ENCODE measurements around the gene CDKN2B.
A peak's percentile ranks its signal among the peaks of the same experiment; 100 is the strongest.

GRCh38 chr9:22008717-22009505 lies at the start of gene CDKN2B:
- TF ChIP-seq CTCF (conservative IDR thresholded peaks at IDR 0.05; ENCODE audit: low read depth in 2 of 2), result peak; percentile 86 to 88
- TF ChIP-seq EZH2phosphoT487 (IDR thresholded peaks at IDR 0.05; ENCODE audit: unreplicated experiment), result no peak
- no peak for TF ChIP-seq ZNF331 (CRISPR knock-in tag; IDR thresholded peaks at IDR 0.05; ENCODE audit: low read depth)
- TF ChIP-seq ETS1 (IDR thresholded peaks at IDR 0.05), result no peak
- TF ChIP-seq POLR2AphosphoS5 (IDR thresholded peaks at IDR 0.05; ENCODE audit: low read depth), result peak; percentile 68; the same call in 1 of the 2 replicates
- no peak for TF ChIP-seq EZH2 (IDR thresholded peaks at IDR 0.05; ENCODE audit: low read depth, unreplicated experiment)
- peak; percentile 11 for TF ChIP-seq REST (IDR thresholded peaks at IDR 0.05; ENCODE audit: unreplicated experiment)
- no peak for TF ChIP-seq NANOG (IDR thresholded peaks at IDR 0.05; ENCODE audit: borderline replicate concordance)
